A549 (cell line): ENCODE measurements around the gene DNMT3B. TPM values are rescaled to one million over a fixed set of nuclear protein-coding genes. Genes with fewer than 3 reads are reported as not detected.

ENCODE experiments used
- ATAC-seq, 2 experiments: fragments of 200-7000 bp in 1 of 2; fragments of >200 bp in 1 of 2; cut with Nextera tagmentation in 1 of 2; cut with Tn5 transposase in 1 of 2; 3 replicates each; pipeline versions ENCODE4 v1.8.0 to v1.9.1; 2018 to 2020; ENCODE audit warnings: mild to moderate bottlenecking in 1 of 2, moderate library complexity in 1 of 2
- CTCF ChIA-PET: fragments of 300-600 bp; sonication (Branson Sonifier 250); formaldehyde crosslinking; extraction: SDS; loops from one replicate; lab custom pipeline; 2021; ENCODE audit warnings: antibody characterized with exemption, inconsistent platforms; lab: Yijun Ruan, JAX
- POLR2A ChIA-PET: fragments of 350-600 bp; formaldehyde crosslinking; extraction: SDS; loops from one replicate; lab custom pipeline; 2021; ENCODE audit warnings: antibody characterized with exemption, inconsistent platforms; lab: Yijun Ruan, JAX
- DNase-seq, 2 experiments: peaks; one replicate each; pipeline versions ENCODE4 v3.0.0 to v3.0.0-alpha.2; 2011 to 2016; ENCODE audit warnings: low read depth in 1 of 2, low spot score in 1 of 2
- FAIRE-seq: peaks from 2 replicates; lab custom pipeline; 2011; peaks lifted over from hg19 to GRCh38; lab: Jason Lieb, UNC
- H3K27ac ChIP-seq, 2 experiments: fragments of >200 bp; sonication (Bioruptor Twin); formaldehyde crosslinking; 3 replicates each; pipeline ENCODE4 v1.5.1; 2016 to 2017
- H3K4me1 ChIP-seq: fragments of >200 bp; sonication (Bioruptor Twin); formaldehyde crosslinking; 3 replicates; pipeline ENCODE4 v1.6.1; 2016
- H3K4me2 ChIP-seq: fragments of >200 bp; sonication (Bioruptor Twin); formaldehyde crosslinking; 3 replicates; pipeline ENCODE4 v1.6.1; 2016
- H3K4me3 ChIP-seq: fragments of >200 bp; sonication (Bioruptor Twin); formaldehyde crosslinking; 3 replicates; pipeline ENCODE4 v1.5.1; 2016
- H3K9me3 ChIP-seq: fragments of >200 bp; sonication (Bioruptor Twin); formaldehyde crosslinking; 3 replicates; pipeline ENCODE4 v1.6.1; 2016
- CHD4 ChIP-seq: fragments of 200-600 bp; sonication (generic); IDR thresholded peaks from 2 replicates; pipeline ENCODE4 v1.6.1; 2016; ENCODE audit warnings: antibody characterized with exemption, mild to moderate bottlenecking, borderline replicate concordance
- ESRRA ChIP-seq: fragments of 150-350 bp; IDR thresholded peaks from 2 replicates; pipeline ENCODE4 v1.6.1; 2014; ENCODE audit warnings: mild to moderate bottlenecking, low read length, borderline replicate concordance
- FOSB ChIP-seq: fragments of 250-450 bp; sonication (Bioruptor Pico); IDR thresholded peaks from 2 replicates; pipeline ENCODE4 v1.5.0; 2020; ENCODE audit warnings: mild to moderate bottlenecking, moderate library complexity
- FOSL2 ChIP-seq, 2 experiments: fragments of 450-650 bp in 1 of 2; fragments of >200 bp in 1 of 2; sonication (Bioruptor Twin) in 1 of 2; formaldehyde crosslinking; IDR thresholded peaks; 2 replicates each; pipeline versions ENCODE4 v1.5.0 to v1.6.1; 2016 to 2020; ENCODE audit warnings: mild to moderate bottlenecking in 1 of 2, moderate library complexity in 1 of 2
- HOXA7 ChIP-seq: fragments of 250-450 bp; sonication (Bioruptor Pico); IDR thresholded peaks from 2 replicates; pipeline ENCODE4 v1.5.0; 2020; ENCODE audit warnings: mild to moderate bottlenecking, moderate library complexity
- HOXB13 ChIP-seq: fragments of 250-450 bp; sonication (Bioruptor Pico); IDR thresholded peaks from 2 replicates; pipeline ENCODE4 v1.5.0; 2020; ENCODE audit warnings: low read depth, mild to moderate bottlenecking, moderate library complexity
- JUNB ChIP-seq: fragments of >200 bp; sonication (Bioruptor Twin); formaldehyde crosslinking; IDR thresholded peaks from 2 replicates; pipeline ENCODE4 v1.6.1; 2016
- MAFK ChIP-seq: fragments of 450-650 bp; IDR thresholded peaks from 2 replicates; pipeline ENCODE4 v1.6.1; 2014; ENCODE audit not compliant: partially characterized antibody
- MAX ChIP-seq: IDR thresholded peaks from 2 replicates; pipeline ENCODE4 v1.6.1; 2012
- MAZ ChIP-seq: fragments of 150-350 bp; IDR thresholded peaks from 2 replicates; pipeline ENCODE4 v1.6.1; 2014; ENCODE audit warnings: antibody characterized with exemption, low read depth, low read length, borderline replicate concordance
- NPAS2 ChIP-seq: fragments of 250-450 bp; sonication (Bioruptor Pico); IDR thresholded peaks from 2 replicates; pipeline ENCODE4 v1.8.0; 2022; ENCODE audit warnings: mild to moderate bottlenecking, moderate library complexity, borderline replicate concordance
- RAD21 ChIP-seq, 2 experiments: fragments of >200 bp in 1 of 2; sonication (Bioruptor Twin) in 1 of 2; formaldehyde crosslinking in 1 of 2; IDR thresholded peaks in 1 of 2; conservative IDR thresholded peaks in 1 of 2; 2 replicates in 1 of 2; 3 replicates in 1 of 2; pipeline ENCODE4 v1.6.1; 2012 to 2018; ENCODE audit warnings: inconsistent platforms in 1 of 2
- REST ChIP-seq: fragments of 200-600 bp; sonication (generic); IDR thresholded peaks from 2 replicates; pipeline ENCODE4 v1.6.1; 2016; ENCODE audit warnings: antibody characterized with exemption, mild to moderate bottlenecking, moderate library complexity
- TFCP2L1 ChIP-seq: fragments of 250-450 bp; sonication (Bioruptor Pico); IDR thresholded peaks from 2 replicates; pipeline ENCODE4 v1.5.0; 2021; ENCODE audit warnings: mild to moderate bottlenecking
- TP53 ChIP-seq: fragments of 250-450 bp; sonication (Bioruptor Pico); IDR thresholded peaks from 2 replicates; pipeline ENCODE4 v1.5.0; 2021; ENCODE audit warnings: mild to moderate bottlenecking, moderate library complexity
- WGBS: methylation state at CpG from one replicate; pipeline ENCODE4 v1.1.6; 2017; ENCODE audit errors: missing lambda C conversion rate; 5-methylcytosine and 5-hydroxymethylcytosine counted together
- polyA plus RNA-seq, 4 experiments: library from polyadenylated mRNA; depleted of rRNA in 3 of 4; stranded (reverse); fragments of >200 nt; fragmentation: RNase III in 1 of 4; extraction: RNeasy Plus Mini Kit Qiagen cat#74134 plus additional on column Dnase treatment in 1 of 4; gene quantifications; 2 replicates in 3 of 4; 3 replicates in 1 of 4; pipeline ENCODE4 v1.2.3, GENCODE V29; 2011 to 2017
- TF ChIP-seq, protein P1 (sequence below): IDR thresholded peaks from 2 replicates; pipeline ENCODE4 v1.6.1; 2012

The DNMT3B gene
- polyA plus RNA-seq, 2 of the 4 experiments (the other 2 are of a cell fraction), result 5.2 to 11.3 TPM

DNA sequence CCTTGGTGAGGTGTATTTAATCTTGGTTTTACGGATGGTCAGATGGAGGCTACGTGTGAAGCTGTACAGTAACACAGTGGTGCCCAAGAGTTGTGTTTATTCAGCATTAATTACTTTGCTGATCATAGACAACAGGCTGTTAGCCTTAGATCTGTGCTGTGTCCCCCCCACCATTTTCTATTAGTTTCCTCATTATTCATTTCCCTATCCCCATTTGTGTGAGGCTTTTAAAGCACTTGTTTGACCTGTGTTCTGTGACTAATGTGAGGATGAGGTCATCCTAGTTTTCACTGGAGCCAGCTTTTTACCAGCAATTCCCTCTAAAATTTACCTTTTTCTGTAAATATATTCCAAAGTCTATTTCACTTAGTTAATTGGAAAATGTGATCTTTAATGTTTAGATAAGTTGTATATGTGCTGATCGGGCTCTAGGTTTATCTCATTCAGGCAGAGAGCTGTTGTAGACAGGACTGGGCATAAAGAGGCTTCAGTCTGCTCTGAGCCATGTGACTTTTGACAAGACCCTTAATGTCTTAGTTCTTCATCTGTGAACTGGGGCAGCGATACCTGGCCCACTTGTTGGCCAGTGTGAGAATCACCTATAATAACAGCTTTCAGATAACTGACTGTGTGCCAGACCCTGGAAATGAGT is 66.0 kb downstream of the DNMT3B start:
- H3K27ac ChIP-seq, result no peak overlapping the region
- 82% methylated on average over 4 of the region's 4 CpGs for WGBS
- POLR2A ChIA-PET, result interaction anchor here (0.7 to 1.3 kb wide), 3 partner anchors 9 to 15 kb away, joined by 3 to 4 read pairs (median 4); no protein-coding TSS in a partner anchor
- peaks cover 19% of the 10 kb centered on the region for H3K4me1 ChIP-seq
- TF ChIP-seq MAFK (peak; percentile 6), HOXA7 (CRISPR knock-in tag) (no peak), MAX (no peak)
- TF ChIP-seq, all 56 proteins: peak for 1
- H3K4me2 ChIP-seq, result no peak overlapping the region
- no peak for FAIRE-seq
- ATAC-seq, result no peak; a peak in 1 of 6 replicates
- H3K4me3 ChIP-seq, result no peak overlapping the region
- CTCF ChIA-PET, result interaction anchor here (2.4 kb wide), 1 partner anchor 38 kb away, joined by 9 read pairs; no protein-coding TSS in a partner anchor
- DNase-seq, result no peak
- H3K9me3 ChIP-seq, result no peaks in the 10 kb centered on the region

GRCh38 chr20:32829311-32830005 is 67.3 kb downstream of the DNMT3B start:
- no peak for ATAC-seq
- H3K4me3 ChIP-seq, result no peak overlapping the region
- no peak for DNase-seq
- no peak for FAIRE-seq
- H3K27ac ChIP-seq, result no peak overlapping the region
- peaks cover 9% of the 10 kb centered on the region; the same call in 2 of the 3 replicates for H3K4me1 ChIP-seq
- H3K9me3 ChIP-seq, result no peaks in the 10 kb centered on the region
- TF ChIP-seq, protein P1, sequence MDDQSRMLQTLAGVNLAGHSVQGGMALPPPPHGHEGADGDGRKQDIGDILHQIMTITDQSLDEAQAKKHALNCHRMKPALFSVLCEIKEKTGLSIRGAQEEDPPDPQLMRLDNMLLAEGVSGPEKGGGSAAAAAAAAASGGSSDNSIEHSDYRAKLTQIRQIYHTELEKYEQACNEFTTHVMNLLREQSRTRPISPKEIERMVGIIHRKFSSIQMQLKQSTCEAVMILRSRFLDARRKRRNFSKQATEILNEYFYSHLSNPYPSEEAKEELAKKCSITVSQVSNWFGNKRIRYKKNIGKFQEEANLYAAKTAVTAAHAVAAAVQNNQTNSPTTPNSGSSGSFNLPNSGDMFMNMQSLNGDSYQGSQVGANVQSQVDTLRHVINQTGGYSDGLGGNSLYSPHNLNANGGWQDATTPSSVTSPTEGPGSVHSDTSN, result no peak
- TF ChIP-seq FOSB (CRISPR knock-in tag) (no peak), TFCP2L1 (no peak), REST (no peak), MAZ (no peak), CHD4 (no peak), NPAS2 (CRISPR knock-in tag) (no peak), HOXB13 (CRISPR knock-in tag) (no peak), RAD21 (conservative IDR thresholded peaks at IDR 0.05 in 1 of 2, IDR thresholded peaks at IDR 0.05 in 1 of 2) (no peak), ESRRA (no peak), TP53 (no peak), MAFK (no peak), JUNB (no peak), FOSL2 (IDR thresholded peaks at IDR 0.05) (no peak), FOSL2 (CRISPR knock-in tag; IDR thresholded peaks at IDR 0.05) (no peak)
- no peak overlapping the region for H3K4me2 ChIP-seq
- ChIA-PET CTCF (interaction anchor here (1.1 kb wide), 1 partner anchor 35 kb away, joined by 3 read pairs; no protein-coding TSS in a partner anchor), POLR2A (interaction anchor here (2.2 kb wide), 1 partner anchor 9 kb away, joined by 17 read pairs; the partner anchor contains the start of gene MAPRE1)
- 89% methylated on average over 3 of the region's 3 CpGs for WGBS
